HG03520 (cell line): Measurements from ENCODE around the gene EGR4.

Source experiments
- ATAC-seq: cut with Tn5 transposase; IDR thresholded peaks from one replicate; pipeline ENCODE4 v1.9.1; 2021; ENCODE audit warnings: mild to moderate bottlenecking, moderate library complexity; ENCODE audit not compliant: unreplicated experiment

The EGR4 gene

GRCh38 chr2:73290049-73290839 lies 3.1 kb downstream of the EGR4 start:
- no peak for ATAC-seq

DNA sequence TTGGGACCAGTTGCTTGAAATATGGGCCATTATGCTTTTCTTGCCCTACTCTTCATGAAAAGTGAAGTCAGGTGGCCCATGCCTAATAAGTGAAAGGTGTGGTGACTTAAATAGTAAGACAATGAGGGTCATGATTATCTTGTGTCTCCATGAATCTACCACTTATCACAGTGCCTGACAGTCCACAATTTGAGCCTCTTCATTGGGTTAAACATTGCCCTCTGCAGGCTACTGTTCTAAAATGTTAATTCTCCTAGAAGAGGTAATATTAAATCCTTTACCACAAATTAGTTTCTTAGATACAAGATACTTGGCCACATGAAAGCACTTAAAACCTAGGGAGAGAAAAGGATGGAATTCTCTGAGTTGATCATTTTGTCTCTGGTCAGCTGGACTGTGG lies 4.0 kb downstream of the EGR4 start:
- ATAC-seq: no peak

DNA sequence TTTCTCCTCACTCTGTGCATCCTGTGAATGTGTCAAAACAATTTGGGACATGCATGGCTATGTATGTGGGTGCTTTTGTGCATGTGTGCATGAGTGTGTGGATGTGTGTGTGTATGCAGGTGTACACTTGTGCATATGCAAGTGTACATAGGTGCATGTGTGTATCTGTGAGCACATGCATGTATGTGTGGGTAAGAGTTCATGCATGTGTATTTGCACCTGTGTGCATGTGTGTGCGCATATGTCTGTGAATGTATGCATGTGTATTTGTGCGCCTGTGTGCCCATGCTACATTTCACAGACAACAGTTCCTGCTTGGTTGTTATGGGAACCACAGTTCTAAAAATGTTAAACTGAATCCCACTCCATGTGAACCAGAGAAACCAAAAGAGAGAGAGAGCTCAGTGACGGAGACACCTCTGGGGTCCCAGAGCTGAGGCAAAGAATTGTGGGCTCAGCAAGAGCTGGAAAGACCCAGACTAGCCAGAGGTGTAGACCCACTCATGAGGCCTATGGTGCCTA lies 7.2 kb downstream of the EGR4 start:
- no peak for ATAC-seq

GRCh38 chr2:73285159-73285739 lies 8.1 kb downstream of the EGR4 start:
- peak; percentile 63 for ATAC-seq

DNA sequence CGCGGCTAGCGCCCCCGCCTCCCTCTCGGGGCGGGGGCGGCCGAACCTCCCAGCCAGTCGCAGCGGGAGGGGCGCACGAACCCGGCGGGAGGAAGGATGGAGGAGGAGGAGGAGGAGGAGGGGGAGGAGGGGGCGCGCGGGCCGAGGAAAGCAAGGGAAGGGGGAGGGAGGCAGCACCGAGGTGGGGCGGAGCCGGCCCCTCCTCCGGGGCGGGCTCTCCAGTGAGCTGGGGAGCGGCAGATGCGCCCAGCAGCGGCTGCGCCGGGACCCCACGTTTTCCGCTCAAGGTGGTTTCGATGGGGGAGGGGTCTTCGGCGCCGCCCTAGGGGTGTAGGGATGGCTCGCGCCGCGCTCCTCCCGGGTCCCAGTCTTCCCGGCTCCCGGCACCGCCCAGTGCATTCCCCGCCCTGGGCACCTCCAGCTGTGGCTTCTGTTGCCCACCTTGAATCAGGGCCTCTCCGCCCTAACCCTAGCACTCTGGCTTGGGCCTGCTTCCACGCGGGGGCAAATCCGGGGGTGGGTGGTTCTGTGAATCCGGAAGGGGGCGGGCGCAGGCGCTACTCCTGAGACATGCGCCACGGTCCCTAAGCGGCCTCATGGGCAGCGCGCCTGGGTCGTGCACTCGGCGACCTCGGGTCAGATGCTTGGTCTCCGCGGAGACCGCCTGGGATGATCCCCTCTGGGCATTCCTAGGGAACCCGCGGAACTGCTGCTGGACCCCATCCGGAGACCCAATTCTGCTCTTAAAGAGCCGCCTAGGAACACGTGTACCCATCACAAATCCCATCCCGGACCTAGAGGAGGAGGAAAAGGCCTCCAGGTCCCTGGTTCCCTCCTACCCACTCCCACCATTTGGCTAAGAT lies 8.8 kb downstream of the EGR4 start, which contains the start of gene FBXO41:
Gene FBXO41 (minus strand): TSS at position 183 of the 863 bp plus-strand sequence. CDS start 14,848 bp downstream, outside the sequence.
- peak; percentile 53 for ATAC-seq

- no peak for ATAC-seq
Measured at GRCh38 chr2:73283545-73284295, 9.6 kb downstream of the EGR4 start.

DNA sequence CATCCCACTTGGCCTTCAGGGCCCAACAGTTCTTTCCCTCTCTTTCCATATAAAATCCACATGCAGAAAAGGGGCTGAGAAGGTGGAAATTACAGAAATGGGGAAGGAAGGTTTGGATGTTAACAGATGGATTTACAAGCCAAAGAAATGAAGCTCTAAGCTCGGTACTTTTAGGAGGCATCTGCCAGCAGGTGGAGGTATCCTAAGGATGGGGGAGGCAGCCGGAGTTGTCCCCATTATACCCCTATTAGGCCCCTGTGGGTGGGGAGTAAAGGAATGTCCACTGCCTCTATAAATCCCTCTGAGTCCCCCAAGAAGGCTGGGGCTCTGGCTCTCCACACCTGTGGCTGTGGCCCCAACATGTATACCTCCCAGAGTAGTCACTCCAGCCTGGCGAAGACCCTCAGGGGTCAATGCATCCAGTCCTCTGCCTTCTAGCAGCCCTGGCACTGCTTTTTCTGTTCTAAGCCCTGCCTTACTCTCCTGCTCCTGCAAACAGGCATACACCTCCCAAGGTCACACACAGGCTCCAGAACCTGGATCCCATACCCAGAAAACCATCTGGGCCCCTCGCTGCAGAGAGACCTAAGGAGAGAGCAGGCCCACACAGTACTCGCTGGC lies 10.3 kb downstream of the EGR4 start:
- ATAC-seq: no peak

- no peak for ATAC-seq
Measured at GRCh38 chr2:73281244-73281643, 12.1 kb downstream of the EGR4 start.

GRCh38 chr2:73279852-73280251 lies 13.5 kb downstream of the EGR4 start:
- no peak for ATAC-seq

GRCh38 chr2:73272270-73272669 lies 21.1 kb downstream of the EGR4 start:
- no peak for ATAC-seq

GRCh38 chr2:73269686-73270465 lies 23.5 kb downstream of the EGR4 start:
- peak; percentile 16 for ATAC-seq

DNA sequence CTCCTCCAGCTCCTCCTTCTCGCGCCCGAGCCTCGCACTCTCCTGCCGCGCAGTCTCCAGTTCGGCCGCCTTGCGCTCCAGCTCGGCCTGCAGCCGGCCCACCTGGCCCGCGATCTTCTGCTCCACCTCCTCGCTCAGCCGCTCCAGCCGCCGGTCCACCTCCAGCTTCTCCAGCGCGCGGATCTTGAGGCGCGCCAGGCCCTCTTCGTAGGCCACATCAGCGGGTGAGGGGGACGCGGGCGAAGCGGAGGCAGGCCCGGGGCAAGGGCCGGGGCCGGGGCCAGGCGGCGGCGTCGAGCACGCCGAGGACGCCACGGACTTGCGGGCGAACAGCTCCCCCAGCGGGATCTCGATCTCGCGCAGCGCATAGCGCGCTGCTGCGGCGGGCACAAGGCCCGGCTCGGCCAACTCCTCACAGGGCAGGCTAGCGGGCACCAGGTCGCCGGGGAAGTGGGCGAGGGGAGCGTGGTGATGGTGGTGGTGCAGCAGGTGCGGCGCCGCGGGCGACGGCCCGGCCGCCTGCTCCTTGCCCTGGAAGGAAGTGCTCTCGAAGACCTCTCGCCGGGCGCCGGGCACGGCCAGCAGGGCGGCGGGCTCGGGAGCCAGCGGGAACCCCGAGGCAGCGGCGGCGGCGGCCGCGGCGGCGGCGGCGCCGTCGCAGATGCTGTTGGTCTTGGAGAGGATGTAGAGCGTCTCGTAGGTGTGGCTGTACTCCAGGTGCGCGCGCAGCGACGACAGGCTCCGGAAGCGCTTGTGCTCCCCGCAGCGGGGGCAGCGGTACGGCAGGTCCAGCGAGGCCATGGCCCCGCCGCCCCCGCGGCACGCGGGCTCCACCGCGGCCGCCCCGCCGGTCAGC lies 24.3 kb downstream of the EGR4 start:
- ATAC-seq: peak; percentile 89

DNA sequence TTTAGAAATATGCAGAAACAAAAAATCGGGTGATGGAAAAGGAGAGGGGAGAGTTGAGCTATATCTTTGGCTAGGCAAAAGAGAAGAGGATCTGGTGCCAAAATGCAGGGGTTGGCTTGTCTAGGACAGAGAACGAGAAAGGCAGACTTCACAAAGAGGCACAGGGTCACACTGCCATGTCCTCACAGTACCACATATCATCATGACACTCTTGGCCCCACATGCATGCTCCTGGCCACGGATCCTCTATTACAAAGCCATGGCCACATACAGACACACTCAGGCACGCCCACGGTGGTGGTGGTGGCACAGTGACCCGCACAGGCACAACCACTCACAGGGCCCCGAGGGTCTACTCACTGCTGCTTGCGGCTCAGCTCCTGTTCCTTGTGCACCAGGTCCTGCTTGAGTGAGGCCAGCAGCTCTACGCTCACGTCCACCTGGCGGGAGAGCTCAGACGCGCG lies 24.9 kb downstream of the EGR4 start:
- no peak for ATAC-seq

GRCh38 chr2:73267008-73267407 lies 26.3 kb downstream of the EGR4 start:
- no peak for ATAC-seq

DNA sequence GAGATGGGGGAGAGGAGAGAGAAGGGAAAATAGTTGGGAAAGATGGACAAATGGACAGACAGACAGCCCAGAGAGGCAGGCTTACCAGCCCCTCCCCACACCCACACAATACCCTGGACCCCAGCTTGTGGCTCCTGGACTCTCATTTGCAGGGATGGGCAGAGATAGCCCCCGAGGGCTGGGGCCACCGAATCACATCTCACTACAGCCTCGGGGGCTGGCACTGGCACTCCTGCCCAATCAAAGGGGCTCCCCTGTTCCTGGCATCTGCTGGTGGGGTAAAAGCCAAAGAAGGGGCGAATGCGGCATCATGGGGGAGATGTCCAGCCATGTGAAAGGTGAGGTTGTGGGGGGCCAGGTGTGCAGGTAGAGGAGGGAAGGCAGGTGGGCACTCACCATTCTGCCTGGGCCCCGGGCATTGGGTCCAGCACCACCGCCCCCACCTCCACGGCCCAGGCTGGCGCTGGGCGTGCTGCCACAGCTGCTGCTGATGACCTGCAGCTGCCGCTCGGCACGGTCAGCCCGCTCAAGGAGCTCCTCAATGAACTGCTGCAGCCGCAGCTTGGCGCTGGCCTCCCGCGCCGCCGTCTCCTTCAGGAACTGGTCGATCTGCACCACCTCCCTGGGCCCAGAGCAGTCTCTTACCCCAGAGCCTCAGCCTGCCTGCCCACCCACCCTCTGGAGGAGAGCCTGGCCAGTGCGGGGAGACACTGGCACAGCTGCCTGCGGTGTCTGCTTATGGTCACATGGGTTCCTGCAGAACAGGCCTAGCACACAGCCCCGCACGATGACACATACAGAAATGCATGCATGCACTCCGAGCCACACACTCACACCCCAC lies 27.1 kb downstream of the EGR4 start:
- ATAC-seq: no peak

- no peak for ATAC-seq
Measured at GRCh38 chr2:73265298-73266060, 27.9 kb downstream of the EGR4 start.

- no peak for ATAC-seq
Measured at GRCh38 chr2:73264783-73265182, 28.6 kb downstream of the EGR4 start.
